H9 (cell line): ENCODE data around the gene RPL34. TPM values are rescaled to one million over a fixed set of nuclear protein-coding genes. Genes with fewer than 3 reads are reported as not detected.

Source experiments
- DNase-seq: peaks from one replicate; pipeline ENCODE4 v3.0.0-alpha.2; 2017
- H2AFZ ChIP-seq: one replicate; pipeline ENCODE4 v1.6.1; 2013; ENCODE audit warnings: mild to moderate bottlenecking, low read length, control low read depth, moderate library complexity
- H2AK5ac ChIP-seq: 2 replicates; pipeline ENCODE4 v1.6.1; 2013; ENCODE audit warnings: low read length, control low read depth, mixed read lengths; ENCODE audit not compliant: insufficient read length
- H2BK120ac ChIP-seq: one replicate; pipeline ENCODE4 v1.6.1; 2013; ENCODE audit warnings: low read depth, mild to moderate bottlenecking, low read length, control low read depth, inconsistent platforms; ENCODE audit not compliant: poor library complexity, severe bottlenecking
- H2BK12ac ChIP-seq: 2 replicates; pipeline ENCODE4 v1.6.1; 2013; ENCODE audit warnings: low read length, control low read depth, mixed read lengths, low read depth; ENCODE audit not compliant: insufficient read length
- H2BK15ac ChIP-seq: 2 replicates; pipeline ENCODE4 v1.6.1; 2013; ENCODE audit warnings: low read depth, low read length, control low read depth
- H2BK20ac ChIP-seq: one replicate; pipeline ENCODE4 v1.6.1; 2013; ENCODE audit warnings: low read depth, mild to moderate bottlenecking, low read length, control low read depth, inconsistent platforms; ENCODE audit not compliant: poor library complexity, severe bottlenecking
- H2BK5ac ChIP-seq: 2 replicates; pipeline ENCODE4 v1.6.1; 2013; ENCODE audit warnings: low read length, control low read depth, mixed read lengths; ENCODE audit not compliant: insufficient read length
- H3K14ac ChIP-seq: 2 replicates; pipeline ENCODE4 v1.6.1; 2013; ENCODE audit warnings: low read length, control low read depth; ENCODE audit not compliant: insufficient read depth
- H3K18ac ChIP-seq: 2 replicates; pipeline ENCODE4 v1.6.1; 2013; ENCODE audit warnings: low read depth, mild to moderate bottlenecking, mixed read lengths, low read length, control low read depth; ENCODE audit not compliant: insufficient read length
- H3K23ac ChIP-seq: 2 replicates; pipeline ENCODE4 v1.6.1; 2013; ENCODE audit warnings: low read length, control low read depth, mixed read lengths, low read depth; ENCODE audit not compliant: insufficient read length
- H3K23me2 ChIP-seq: 2 replicates; pipeline ENCODE4 v1.6.1; 2013; ENCODE audit warnings: low read depth, mild to moderate bottlenecking, mixed read lengths, low read length, control low read depth; ENCODE audit not compliant: insufficient read length, poor library complexity, severe bottlenecking
- H3K27ac ChIP-seq: 2 replicates; pipeline ENCODE4 v1.5.1; 2013; ENCODE audit warnings: low read length, control low read depth, mixed read lengths, low read depth; ENCODE audit not compliant: insufficient read length
- H3K27me3 ChIP-seq: 2 replicates; pipeline ENCODE4 v1.6.1; 2013; ENCODE audit warnings: low read length, control low read depth, inconsistent platforms; ENCODE audit not compliant: insufficient read depth
- H3K4ac ChIP-seq: 2 replicates; pipeline ENCODE4 v1.6.1; 2013; ENCODE audit warnings: low read depth, mild to moderate bottlenecking, control low read depth, inconsistent platforms, low read length, moderate library complexity
- H3K4me1 ChIP-seq: 2 replicates; pipeline ENCODE4 v1.6.1; 2013; ENCODE audit warnings: low read length, control low read depth, inconsistent platforms; ENCODE audit not compliant: insufficient read depth
- H3K4me2 ChIP-seq: 2 replicates; pipeline ENCODE4 v1.6.1; 2013; ENCODE audit warnings: low read length, control low read depth, mixed read lengths; ENCODE audit not compliant: insufficient read length, insufficient read depth
- H3K56ac ChIP-seq: 2 replicates; pipeline ENCODE4 v1.6.1; 2013; ENCODE audit warnings: low read depth, mild to moderate bottlenecking, mixed read lengths, low read length, control low read depth; ENCODE audit not compliant: insufficient read length
- H3K79me1 ChIP-seq: 2 replicates; pipeline ENCODE4 v1.6.1; 2013; ENCODE audit warnings: low read depth, mild to moderate bottlenecking, moderate library complexity, low read length, control low read depth, inconsistent platforms; ENCODE audit not compliant: insufficient read depth, poor library complexity, severe bottlenecking
- H3K79me2 ChIP-seq: 2 replicates; pipeline ENCODE4 v1.6.1; 2013; ENCODE audit warnings: low read length, control low read depth, inconsistent platforms; ENCODE audit not compliant: insufficient read depth
- H3K9ac ChIP-seq: 2 replicates; pipeline ENCODE4 v1.6.1; 2013; ENCODE audit warnings: low read length, control low read depth, mixed read lengths; ENCODE audit not compliant: insufficient read length; ENCODE audit errors: extremely low read depth
- H3K9me3 ChIP-seq: one replicate; pipeline ENCODE4 v1.6.1; 2013; ENCODE audit warnings: low read depth, low read length, inconsistent platforms; ENCODE audit not compliant: control insufficient read depth
- H3T11ph ChIP-seq: one replicate; pipeline ENCODE4 v1.6.1; 2013; ENCODE audit warnings: mild to moderate bottlenecking, low read length, control low read depth, inconsistent platforms
- H4K20me1 ChIP-seq: one replicate; pipeline ENCODE4 v1.6.1; 2013; ENCODE audit not compliant: control insufficient read depth, insufficient read length, insufficient read depth
- H4K5ac ChIP-seq: 2 replicates; pipeline ENCODE4 v1.6.1; 2013; ENCODE audit warnings: low read depth, mild to moderate bottlenecking, mixed read lengths, low read length, control low read depth; ENCODE audit not compliant: insufficient read length
- H4K8ac ChIP-seq: replicated peaks from 2 replicates; pipeline ENCODE4 v1.6.1; 2013; ENCODE audit warnings: low read length, control low read depth, mixed read lengths, low read depth; ENCODE audit not compliant: insufficient read length
- H4K91ac ChIP-seq: 2 replicates; pipeline ENCODE4 v1.6.1; 2013; ENCODE audit warnings: low read depth, mild to moderate bottlenecking, moderate library complexity, mixed read lengths, low read length, control low read depth; ENCODE audit not compliant: insufficient read length
- H3K27ac Mint-ChIP-seq, 3 experiments: 2 replicates in 2 of 3; 3 replicates in 1 of 3; pipeline ENCODE4 v1.8.0; 2020 to 2021; ENCODE audit warnings: mixed read lengths in 3 of 3, mild to moderate bottlenecking in 1 of 3, moderate library complexity in 1 of 3
- H3K27me3 Mint-ChIP-seq: 2 replicates; pipeline ENCODE4 v1.8.0; 2021; ENCODE audit warnings: low read depth, mild to moderate bottlenecking, moderate library complexity, mixed read lengths
- H3K36me3 Mint-ChIP-seq, 3 experiments: 2 replicates in 2 of 3; 3 replicates in 1 of 3; pipeline ENCODE4 v1.8.0; 2020 to 2021; ENCODE audit warnings: low read depth in 3 of 3, mixed read lengths in 3 of 3; ENCODE audit not compliant: insufficient read depth in 1 of 3
- H3K4me1 Mint-ChIP-seq, 2 experiments: 2 replicates each; pipeline ENCODE4 v1.8.0; 2020; ENCODE audit warnings: mixed read lengths in 2 of 2
- H3K4me3 Mint-ChIP-seq, 2 experiments: 2 replicates in 1 of 2; 3 replicates in 1 of 2; pipeline ENCODE4 v1.8.0; 2020 to 2021; ENCODE audit warnings: mild to moderate bottlenecking in 2 of 2, mixed read lengths in 2 of 2, moderate library complexity in 1 of 2
- H3K9me3 Mint-ChIP-seq, 2 experiments: 2 replicates in 1 of 2; 3 replicates in 1 of 2; pipeline ENCODE4 v1.8.0; 2020; ENCODE audit warnings: mild to moderate bottlenecking in 2 of 2, mixed read lengths in 2 of 2, moderate library complexity in 1 of 2
- CTCF ChIP-seq: fragments of 200-600 bp; sonication (generic); conservative IDR thresholded peaks from 3 replicates; pipeline ENCODE4 v1.8.0; 2021; ENCODE audit warnings: antibody characterized with exemption, mild to moderate bottlenecking
- WGBS: extraction: QIAGEN DNeasy Blood & Tissue Kit; methylation state at CpG from one replicate; pipeline ENCODE4 v1.1.7; 2013; ENCODE audit warnings: missing lambda C conversion rate, low lambda C conversion rate, mixed read lengths; ENCODE audit not compliant: insufficient read length; ENCODE audit errors: extremely low coverage; 5-methylcytosine and 5-hydroxymethylcytosine counted together
- total RNA-seq: library from RNA; stranded (reverse); gene quantifications from 2 replicates; pipeline ENCODE4 v1.2.1, GENCODE V29; 2021

Gene RPL34
- total RNA-seq, 1 experiment from 2014 or later, result 1,375 TPM

- no peak; the same call in 2 of the 3 replicates for TF ChIP-seq CTCF
- Histone ChIP-seq H3K27ac (no peak overlapping the region), H2BK20ac (no peak overlapping the region), H2BK12ac (no peak overlapping the region), H3K14ac (no peak overlapping the region), H3K9ac (no peak overlapping the region), H3K23ac (no peak overlapping the region), H2BK5ac (no peak overlapping the region), H3K4me1 (no peaks in the 10 kb centered on the region), H3K79me1 (no peaks in the 10 kb centered on the region), H2AK5ac (no peak overlapping the region), H3K18ac (no peak overlapping the region), H4K8ac (no peak overlapping the region), H3K4me2 (no peak overlapping the region), H3K23me2 (no peaks in the 10 kb centered on the region), H3K27me3 (no peaks in the 10 kb centered on the region), H3K4ac (no peak overlapping the region), H4K5ac (no peak overlapping the region), H2BK120ac (no peak overlapping the region), H3K9me3 (no peaks in the 10 kb centered on the region), H3K79me2 (no peaks in the 10 kb centered on the region), H2AFZ (no peak overlapping the region), H3K56ac (no peak overlapping the region), H4K91ac (no peak overlapping the region), H4K20me1 (no peaks in the 10 kb centered on the region), H3T11ph (no peak overlapping the region), H2BK15ac (no peak overlapping the region)
- H3K27ac Mint-ChIP-seq, result no peak overlapping the region
- H3K36me3 Mint-ChIP-seq, result peaks cover 5 to 22% (median 12%) of the 10 kb centered on the region in 3 experiments; a peak in 6 of 7 replicates
- no peaks in the 10 kb centered on the region for H3K9me3 Mint-ChIP-seq
- H3K27me3 Mint-ChIP-seq, result no peaks in the 10 kb centered on the region; the same call in 1 of the 2 replicates
- no peak for DNase-seq
- H3K4me3 Mint-ChIP-seq, result no peak overlapping the region
- H3K4me1 Mint-ChIP-seq, result no peaks in the 10 kb centered on the region
- no CpG with 5 or more reads among the region's 2 CpGs for WGBS
Observed at GRCh38 chr4:108637856-108638255, 17.5 kb downstream of the RPL34 start.
